ENCODE data around the gene PECR.

The PECR gene

DNA sequence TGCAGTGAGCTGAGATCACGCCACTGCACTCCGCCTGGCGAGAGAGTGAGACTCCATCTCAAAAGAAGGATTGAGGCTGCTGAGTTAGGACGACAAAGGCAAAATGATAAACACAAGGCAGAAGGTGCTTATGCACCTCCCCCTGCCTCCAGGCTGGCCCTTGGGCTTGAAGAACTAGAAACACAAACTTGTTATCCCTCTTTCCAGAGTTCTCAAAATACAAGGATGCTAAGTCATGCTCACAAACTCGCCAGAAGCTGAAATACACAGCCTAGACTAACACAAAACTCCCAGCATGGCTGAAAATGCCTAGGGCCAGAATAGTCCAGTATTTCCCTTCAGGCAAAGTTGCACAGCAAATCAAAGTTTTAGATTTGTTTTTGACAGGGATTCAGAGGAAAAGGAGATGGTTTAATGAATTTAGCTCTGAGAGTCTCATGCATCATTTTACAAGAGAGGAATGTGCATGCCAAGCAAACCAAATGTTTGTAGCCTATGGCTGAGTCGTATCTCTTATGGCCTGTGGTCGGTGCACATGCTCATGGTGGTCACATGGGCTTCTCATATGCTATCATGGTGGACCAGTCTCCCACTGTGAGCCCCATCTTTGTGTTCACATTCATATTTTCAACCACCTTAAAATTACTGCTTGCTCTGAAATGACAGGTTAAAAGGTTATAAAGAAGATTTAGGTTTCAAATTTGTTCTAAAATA is 52.0 kb downstream of the PECR start:
- Mint-ChIP-seq H3K27ac (no peak overlapping the region), H3K4me3 (no peak overlapping the region), H3K9me3 (no peaks in the 10 kb centered on the region), H3K4me1 (peaks cover 16% of the 10 kb centered on the region), H3K27me3 (ENCODE audit: low read depth, poor library complexity) (no peaks in the 10 kb centered on the region), H3K36me3 (ENCODE audit: low read depth) (peaks cover 39% of the 10 kb centered on the region)
- TF ChIP-seq, protein P1, sequence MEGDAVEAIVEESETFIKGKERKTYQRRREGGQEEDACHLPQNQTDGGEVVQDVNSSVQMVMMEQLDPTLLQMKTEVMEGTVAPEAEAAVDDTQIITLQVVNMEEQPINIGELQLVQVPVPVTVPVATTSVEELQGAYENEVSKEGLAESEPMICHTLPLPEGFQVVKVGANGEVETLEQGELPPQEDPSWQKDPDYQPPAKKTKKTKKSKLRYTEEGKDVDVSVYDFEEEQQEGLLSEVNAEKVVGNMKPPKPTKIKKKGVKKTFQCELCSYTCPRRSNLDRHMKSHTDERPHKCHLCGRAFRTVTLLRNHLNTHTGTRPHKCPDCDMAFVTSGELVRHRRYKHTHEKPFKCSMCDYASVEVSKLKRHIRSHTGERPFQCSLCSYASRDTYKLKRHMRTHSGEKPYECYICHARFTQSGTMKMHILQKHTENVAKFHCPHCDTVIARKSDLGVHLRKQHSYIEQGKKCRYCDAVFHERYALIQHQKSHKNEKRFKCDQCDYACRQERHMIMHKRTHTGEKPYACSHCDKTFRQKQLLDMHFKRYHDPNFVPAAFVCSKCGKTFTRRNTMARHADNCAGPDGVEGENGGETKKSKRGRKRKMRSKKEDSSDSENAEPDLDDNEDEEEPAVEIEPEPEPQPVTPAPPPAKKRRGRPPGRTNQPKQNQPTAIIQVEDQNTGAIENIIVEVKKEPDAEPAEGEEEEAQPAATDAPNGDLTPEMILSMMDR (IDR thresholded peaks at IDR 0.05) = no peak
- no peak for DNase-seq

DNA sequence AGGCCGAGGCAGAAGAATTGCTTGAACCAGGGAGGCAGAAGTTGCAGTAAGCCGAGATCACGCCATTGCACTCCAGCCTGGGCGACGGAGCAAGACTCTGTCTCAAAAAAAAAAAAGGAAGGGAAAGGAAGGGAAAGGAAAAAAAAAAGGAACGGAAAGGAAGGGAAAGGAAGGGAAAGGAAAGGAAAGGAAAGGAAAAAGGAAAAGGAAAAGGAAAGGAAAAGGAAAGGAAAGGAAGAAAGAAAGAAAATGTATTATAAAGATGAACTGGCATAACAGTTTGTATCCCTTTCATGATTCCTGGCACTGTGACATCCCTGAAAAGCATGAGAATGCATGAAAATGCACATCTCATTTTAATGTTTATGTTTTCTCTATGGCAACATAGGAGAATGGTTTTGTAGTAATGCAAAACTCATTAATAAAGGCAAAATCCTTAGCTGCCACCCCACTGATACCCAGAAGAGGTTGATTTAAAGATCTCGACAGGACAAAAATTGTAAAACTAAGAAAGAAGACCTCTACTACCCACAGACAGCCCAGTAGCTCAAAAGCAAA is 56.8 kb downstream of the PECR start:
- Mint-ChIP-seq H3K9me3 (no peaks in the 10 kb centered on the region), H3K4me1 (no peaks in the 10 kb centered on the region), H3K27me3 (ENCODE audit: low read depth, poor library complexity) (no peaks in the 10 kb centered on the region), H3K27ac (no peak overlapping the region), H3K36me3 (ENCODE audit: low read depth) (peaks cover 19% of the 10 kb centered on the region), H3K4me3 (no peak overlapping the region)
- TF ChIP-seq, protein P1 (IDR thresholded peaks at IDR 0.05) = no peak
- DNase-seq = no peak

DNA sequence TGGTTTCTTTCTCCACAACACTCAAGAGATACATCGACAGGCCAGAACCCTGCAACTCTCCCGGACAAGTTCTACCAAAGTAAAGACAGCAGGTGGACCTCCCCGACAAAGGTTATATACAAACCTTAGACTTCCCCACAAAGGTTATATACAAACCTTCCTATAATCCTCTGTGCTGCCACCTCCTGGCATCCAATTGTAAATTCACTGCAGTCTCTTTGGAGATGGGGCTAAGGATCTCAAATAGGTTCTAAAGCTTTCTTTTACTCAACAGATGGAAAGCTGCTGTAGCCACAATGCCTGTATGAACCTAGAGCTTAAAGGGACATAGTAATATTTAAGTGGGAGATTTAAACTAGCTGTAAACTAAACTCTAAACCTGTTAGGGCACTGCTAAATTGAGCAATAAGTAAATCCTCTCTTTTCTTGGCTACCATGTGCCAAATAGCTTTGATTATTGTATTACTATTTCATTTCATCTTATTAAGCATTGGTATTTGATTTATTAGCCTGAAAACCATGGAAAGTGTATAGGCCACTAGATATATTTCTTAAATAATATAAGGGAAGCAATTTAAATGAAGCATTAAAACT is 58.5 kb downstream of the PECR start:
- Mint-ChIP-seq H3K27ac (no peak overlapping the region), H3K36me3 (ENCODE audit: low read depth) (peaks cover 7% of the 10 kb centered on the region), H3K27me3 (ENCODE audit: low read depth, poor library complexity) (no peaks in the 10 kb centered on the region), H3K4me1 (no peaks in the 10 kb centered on the region), H3K9me3 (no peaks in the 10 kb centered on the region), H3K4me3 (no peak overlapping the region)
- peak; percentile 54 for DNase-seq
- TF ChIP-seq, protein P1 (IDR thresholded peaks at IDR 0.05) = peak; percentile 63

DNA sequence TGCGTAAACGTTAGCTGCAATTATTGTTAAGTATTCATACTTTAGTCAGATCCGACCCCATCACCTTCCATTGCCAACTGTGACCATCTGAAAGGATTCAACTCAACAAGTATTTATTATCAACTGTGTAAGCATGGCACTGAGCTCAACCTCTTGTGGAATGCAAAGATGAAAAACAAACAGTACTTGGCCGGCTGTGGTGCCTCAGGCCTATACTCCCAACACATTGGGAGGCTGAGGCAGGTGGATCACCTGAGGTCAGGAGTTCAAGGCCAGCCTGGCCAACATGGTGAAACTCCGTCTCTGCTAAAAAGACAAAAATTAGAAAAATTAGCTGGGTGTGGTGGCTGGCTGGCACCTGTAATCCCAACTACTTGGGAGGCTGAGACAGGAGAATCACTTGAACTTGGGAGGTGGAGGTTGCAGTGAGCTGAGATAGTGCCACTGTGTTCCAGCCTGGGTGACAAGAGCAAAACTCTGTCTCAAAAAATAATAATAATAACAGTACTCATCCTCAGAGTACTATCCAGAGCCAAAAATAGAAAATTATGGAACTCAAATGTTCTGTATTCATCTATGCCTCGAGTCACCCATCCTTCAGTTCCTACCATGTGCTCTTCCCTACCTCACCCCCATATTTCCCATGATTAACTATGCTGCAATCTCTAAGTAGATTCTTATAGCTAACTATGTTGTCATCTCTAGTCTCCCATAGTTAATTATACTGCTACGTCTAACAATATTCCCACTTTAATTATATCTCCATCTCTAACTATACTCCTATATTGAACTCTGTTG is 59.6 kb downstream of the PECR start:
- H3K27ac Mint-ChIP-seq = no peak overlapping the region
- no peaks in the 10 kb centered on the region for H3K9me3 Mint-ChIP-seq
- DNase-seq = no peak
- H3K4me3 Mint-ChIP-seq = no peak overlapping the region
- no peaks in the 10 kb centered on the region for H3K4me1 Mint-ChIP-seq
- TF ChIP-seq, protein P1 (IDR thresholded peaks at IDR 0.05) = no peak
- H3K36me3 Mint-ChIP-seq (ENCODE audit: low read depth) = peaks cover 4% of the 10 kb centered on the region
- H3K27me3 Mint-ChIP-seq (ENCODE audit: low read depth, poor library complexity) = no peaks in the 10 kb centered on the region

DNA sequence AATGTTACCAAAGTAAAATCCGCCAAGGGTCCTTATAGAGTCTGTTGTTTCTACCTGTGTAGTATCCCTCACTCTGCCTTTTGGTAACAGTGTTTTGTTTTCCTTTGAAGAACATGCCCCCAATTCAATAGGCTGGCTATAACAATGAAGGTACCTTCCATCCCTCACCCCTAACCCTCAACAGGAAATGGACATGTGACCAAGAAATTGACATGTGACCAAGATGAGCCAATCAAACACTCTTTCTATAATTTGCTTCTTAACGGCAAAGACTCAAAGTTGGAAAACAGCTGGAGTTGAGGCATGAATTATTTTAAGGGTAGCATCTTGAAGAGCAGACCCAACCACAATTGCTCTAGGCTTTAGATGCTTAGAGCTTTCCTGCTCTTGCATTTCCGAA is 62.9 kb downstream of the PECR start:
- Mint-ChIP-seq H3K36me3 (ENCODE audit: low read depth) (peaks cover 9% of the 10 kb centered on the region), H3K27ac (no peak overlapping the region), H3K27me3 (ENCODE audit: low read depth, poor library complexity) (no peaks in the 10 kb centered on the region), H3K9me3 (no peaks in the 10 kb centered on the region), H3K4me3 (no peak overlapping the region), H3K4me1 (peaks cover 14% of the 10 kb centered on the region)
- DNase-seq = no peak
- TF ChIP-seq, protein P1 (IDR thresholded peaks at IDR 0.05) = no peak
